Measurements from ENCODE around the gene PNPLA7. TPM values are rescaled to one million over a fixed set of nuclear protein-coding genes. Genes with fewer than 3 reads are reported as not detected.

The PNPLA7 gene
- polyA plus RNA-seq, 4 donors = 2.9 to 8.8 (median 3.3) TPM

- peak in 1 of 2 donors; percentile 83 for DNase-seq
- peak overlapping the region in 1 of 3 donors; percentile 47 for H3K27ac ChIP-seq (ENCODE audit: low read depth in 1 of 3, low read length in 2 of 3)
Observed at GRCh38 chr9:137435980-137436760, 114.0 kb downstream of the PNPLA7 start.

GRCh38 chr9:137435381-137435891 lies 114.8 kb downstream of the PNPLA7 start:
- no peak for FAIRE-seq
- 49 to 79% (median 63%) methylated on average over 15 to 20 of the region's 20 CpGs for WGBS, 3 donors
- no peak overlapping the region for H3K27ac ChIP-seq (ENCODE audit: low read depth in 1 of 3, low read length in 2 of 3)

More at GRCh38 chr9:137435980-137436760, 114.0 kb downstream of the PNPLA7 start:
- WGBS, 3 donors = 14 to 63% (median 32%) methylated on average over 40 to 42 of the region's 42 CpGs
- no peak for FAIRE-seq
- peak overlapping the region in 1 of 3 donors; percentile 16 for H3K4me3 ChIP-seq (ENCODE audit: low read depth in 1 of 3, low read length in 3 of 3)
- H3K36me3 ChIP-seq (ENCODE audit: control insufficient read depth in 3 of 3, insufficient read depth in 2 of 3, low read depth in 1 of 3, low read length in 3 of 3) = peaks cover 0 to 33% (median 0%) of the 10 kb centered on the region in 3 donors
- H3K4me1 ChIP-seq (ENCODE audit: control insufficient read depth in 3 of 3, insufficient read depth in 2 of 3, low read depth in 1 of 3, low read length in 2 of 3) = no peaks in the 10 kb centered on the region
- H3K27me3 ChIP-seq (ENCODE audit: control insufficient read depth in 3 of 3, insufficient read depth in 3 of 3, low read length in 3 of 3) = no peaks in the 10 kb centered on the region
- no peaks in the 10 kb centered on the region for H3K9me3 ChIP-seq (ENCODE audit: control insufficient read depth in 2 of 2, insufficient read depth in 1 of 2, low read depth in 1 of 2, low read length in 1 of 2)

GRCh38 chr9:137434498-137435380 lies 115.5 kb downstream of the PNPLA7 start:
- Histone ChIP-seq H3K27me3 (ENCODE audit: control insufficient read depth in 3 of 3, insufficient read depth in 3 of 3, low read length in 3 of 3) (no peaks in the 10 kb centered on the region), H3K27ac (ENCODE audit: low read depth in 1 of 3, low read length in 2 of 3) (no peak overlapping the region), H3K4me1 (ENCODE audit: control insufficient read depth in 3 of 3, insufficient read depth in 2 of 3, low read depth in 1 of 3, low read length in 2 of 3) (no peaks in the 10 kb centered on the region), H3K4me3 (ENCODE audit: low read depth in 1 of 3, low read length in 3 of 3) (no peak overlapping the region), H3K36me3 (ENCODE audit: control insufficient read depth in 3 of 3, insufficient read depth in 2 of 3, low read depth in 1 of 3, low read length in 3 of 3) (peaks cover 0 to 42% (median 0%) of the 10 kb centered on the region in 3 donors), H3K9me3 (ENCODE audit: control insufficient read depth in 2 of 2, insufficient read depth in 1 of 2, low read depth in 1 of 2, low read length in 1 of 2) (no peaks in the 10 kb centered on the region)
- FAIRE-seq (no peak), DNase-seq (no peak)
- 67 to 76% (median 74%) methylated on average over 38 to 43 of the region's 43 CpGs for WGBS, 3 donors

More at GRCh38 chr9:137435381-137435891, 114.8 kb downstream of the PNPLA7 start:
- H3K36me3 ChIP-seq (ENCODE audit: control insufficient read depth in 3 of 3, insufficient read depth in 2 of 3, low read depth in 1 of 3, low read length in 3 of 3) = peaks cover 0 to 41% (median 0%) of the 10 kb centered on the region in 3 donors
- DNase-seq = no peak
- no peak overlapping the region for H3K4me3 ChIP-seq (ENCODE audit: low read depth in 1 of 3, low read length in 3 of 3)
- no peaks in the 10 kb centered on the region for H3K4me1 ChIP-seq (ENCODE audit: control insufficient read depth in 3 of 3, insufficient read depth in 2 of 3, low read depth in 1 of 3, low read length in 2 of 3)
- no peaks in the 10 kb centered on the region for H3K27me3 ChIP-seq (ENCODE audit: control insufficient read depth in 3 of 3, insufficient read depth in 3 of 3, low read length in 3 of 3)
- H3K9me3 ChIP-seq (ENCODE audit: control insufficient read depth in 2 of 2, insufficient read depth in 1 of 2, low read depth in 1 of 2, low read length in 1 of 2) = no peaks in the 10 kb centered on the region

GRCh38 chr9:137433916-137434431 lies 116.2 kb downstream of the PNPLA7 start:
- Histone ChIP-seq H3K27ac (ENCODE audit: low read depth in 1 of 3, low read length in 2 of 3) (no peak overlapping the region), H3K4me3 (ENCODE audit: low read depth in 1 of 3, low read length in 3 of 3) (no peak overlapping the region), H3K36me3 (ENCODE audit: control insufficient read depth in 3 of 3, insufficient read depth in 2 of 3, low read depth in 1 of 3, low read length in 3 of 3) (peaks cover 0 to 44% (median 0%) of the 10 kb centered on the region in 3 donors), H3K27me3 (ENCODE audit: control insufficient read depth in 3 of 3, insufficient read depth in 3 of 3, low read length in 3 of 3) (no peaks in the 10 kb centered on the region), H3K9me3 (ENCODE audit: control insufficient read depth in 2 of 2, insufficient read depth in 1 of 2, low read depth in 1 of 2, low read length in 1 of 2) (no peaks in the 10 kb centered on the region), H3K4me1 (ENCODE audit: control insufficient read depth in 3 of 3, insufficient read depth in 2 of 3, low read depth in 1 of 3, low read length in 2 of 3) (no peaks in the 10 kb centered on the region)
- WGBS, 3 donors = 83 to 85% (median 84%) methylated on average over 22 to 26 of the region's 26 CpGs
- FAIRE-seq (no peak), DNase-seq (no peak)

GRCh38 chr9:137433349-137433915 lies 116.8 kb downstream of the PNPLA7 start:
- H3K4me3 ChIP-seq (ENCODE audit: low read depth in 1 of 3, low read length in 3 of 3) = no peak overlapping the region
- peaks cover 0 to 46% (median 0%) of the 10 kb centered on the region in 3 donors for H3K36me3 ChIP-seq (ENCODE audit: control insufficient read depth in 3 of 3, insufficient read depth in 2 of 3, low read depth in 1 of 3, low read length in 3 of 3)
- no peaks in the 10 kb centered on the region for H3K9me3 ChIP-seq (ENCODE audit: control insufficient read depth in 2 of 2, insufficient read depth in 1 of 2, low read depth in 1 of 2, low read length in 1 of 2)
- H3K27ac ChIP-seq (ENCODE audit: low read depth in 1 of 3, low read length in 2 of 3) = no peak overlapping the region
- WGBS, 3 donors = 69 to 84% (median 84%) methylated on average over 13 to 19 of the region's 19 CpGs
- FAIRE-seq (no peak), DNase-seq (no peak)
- no peaks in the 10 kb centered on the region for H3K27me3 ChIP-seq (ENCODE audit: control insufficient read depth in 3 of 3, insufficient read depth in 3 of 3, low read length in 3 of 3)
- H3K4me1 ChIP-seq (ENCODE audit: control insufficient read depth in 3 of 3, insufficient read depth in 2 of 3, low read depth in 1 of 3, low read length in 2 of 3) = no peaks in the 10 kb centered on the region

GRCh38 chr9:137432687-137433348 lies 117.4 kb downstream of the PNPLA7 start:
- DNase-seq (no peak), FAIRE-seq (no peak)
- peaks cover 0 to 52% (median 0%) of the 10 kb centered on the region in 3 donors for H3K36me3 ChIP-seq (ENCODE audit: control insufficient read depth in 3 of 3, insufficient read depth in 2 of 3, low read depth in 1 of 3, low read length in 3 of 3)
- no peak overlapping the region for H3K4me3 ChIP-seq (ENCODE audit: low read depth in 1 of 3, low read length in 3 of 3)
- 89 to 96% (median 94%) methylated on average over 17 to 20 of the region's 20 CpGs for WGBS, 3 donors
- no peaks in the 10 kb centered on the region for H3K9me3 ChIP-seq (ENCODE audit: control insufficient read depth in 2 of 2, insufficient read depth in 1 of 2, low read depth in 1 of 2, low read length in 1 of 2)
- H3K4me1 ChIP-seq (ENCODE audit: control insufficient read depth in 3 of 3, insufficient read depth in 2 of 3, low read depth in 1 of 3, low read length in 2 of 3) = no peaks in the 10 kb centered on the region
- H3K27ac ChIP-seq (ENCODE audit: low read depth in 1 of 3, low read length in 2 of 3) = no peak overlapping the region
- H3K27me3 ChIP-seq (ENCODE audit: control insufficient read depth in 3 of 3, insufficient read depth in 3 of 3, low read length in 3 of 3) = no peaks in the 10 kb centered on the region

- Histone ChIP-seq H3K4me1 (ENCODE audit: control insufficient read depth in 3 of 3, insufficient read depth in 2 of 3, low read depth in 1 of 3, low read length in 2 of 3) (no peaks in the 10 kb centered on the region), H3K27me3 (ENCODE audit: control insufficient read depth in 3 of 3, insufficient read depth in 3 of 3, low read length in 3 of 3) (no peaks in the 10 kb centered on the region), H3K27ac (ENCODE audit: low read depth in 1 of 3, low read length in 2 of 3) (no peak overlapping the region), H3K9me3 (ENCODE audit: control insufficient read depth in 2 of 2, insufficient read depth in 1 of 2, low read depth in 1 of 2, low read length in 1 of 2) (no peaks in the 10 kb centered on the region), H3K36me3 (ENCODE audit: control insufficient read depth in 3 of 3, insufficient read depth in 2 of 3, low read depth in 1 of 3, low read length in 3 of 3) (peaks cover 0 to 61% (median 0%) of the 10 kb centered on the region in 3 donors), H3K4me3 (ENCODE audit: low read depth in 1 of 3, low read length in 3 of 3) (no peak overlapping the region)
- FAIRE-seq (no peak), DNase-seq (no peak)
- WGBS, 3 donors = 83 to 84% (median 84%) methylated on average over 17 to 21 of the region's 21 CpGs
Observed at GRCh38 chr9:137431416-137431931, 118.7 kb downstream of the PNPLA7 start.
